Activated CD8-positive, alpha-beta memory T cell treated with anti-CD3 and anti-CD28 coated beads for 1 hour (primary cell): Measurements from ENCODE around the gene SNX18.

Experiments used
- DNase-seq, 2 donors: peaks; one replicate each; pipeline ENCODE4 v3.0.0-alpha.2; 2020; ENCODE audit warnings: low read depth in 1 of 2; ENCODE audit errors: extremely low read depth in 1 of 2

Gene SNX18

DNA sequence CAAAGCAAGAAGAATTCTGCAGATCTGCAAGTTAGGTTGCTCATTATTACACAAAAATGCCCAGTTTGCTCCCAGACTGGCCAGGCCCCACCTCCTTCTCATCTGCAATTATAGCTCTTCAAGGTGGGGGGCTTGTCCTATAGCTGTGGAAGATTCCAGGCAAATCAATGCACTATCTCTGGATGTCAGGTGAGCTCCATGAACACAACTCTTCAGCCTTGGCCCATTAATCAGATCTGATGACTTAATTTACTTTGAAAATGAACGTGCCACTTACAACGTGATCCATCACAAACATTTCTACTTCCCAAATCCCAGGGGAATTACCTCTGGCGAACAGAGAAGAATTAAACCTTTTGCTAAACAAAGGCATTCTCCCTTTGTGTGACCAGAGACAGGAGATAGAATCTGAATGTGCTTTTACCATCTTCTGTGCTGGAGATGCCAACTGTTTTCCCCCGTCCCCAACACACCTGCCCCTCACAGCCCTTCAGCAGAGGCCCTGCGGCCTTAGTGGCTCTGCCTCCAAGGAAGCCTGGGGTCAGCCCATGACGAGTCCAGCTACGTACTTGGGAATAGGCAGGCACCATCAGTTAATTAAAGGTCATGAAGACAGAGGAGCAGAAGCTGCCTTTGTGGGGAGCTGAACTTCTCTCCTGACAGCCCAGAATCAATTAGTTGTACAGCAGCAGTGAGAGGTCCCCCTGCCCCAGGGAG, 60.5 kb downstream of the SNX18 start:
- DNase-seq, result no peak

DNA sequence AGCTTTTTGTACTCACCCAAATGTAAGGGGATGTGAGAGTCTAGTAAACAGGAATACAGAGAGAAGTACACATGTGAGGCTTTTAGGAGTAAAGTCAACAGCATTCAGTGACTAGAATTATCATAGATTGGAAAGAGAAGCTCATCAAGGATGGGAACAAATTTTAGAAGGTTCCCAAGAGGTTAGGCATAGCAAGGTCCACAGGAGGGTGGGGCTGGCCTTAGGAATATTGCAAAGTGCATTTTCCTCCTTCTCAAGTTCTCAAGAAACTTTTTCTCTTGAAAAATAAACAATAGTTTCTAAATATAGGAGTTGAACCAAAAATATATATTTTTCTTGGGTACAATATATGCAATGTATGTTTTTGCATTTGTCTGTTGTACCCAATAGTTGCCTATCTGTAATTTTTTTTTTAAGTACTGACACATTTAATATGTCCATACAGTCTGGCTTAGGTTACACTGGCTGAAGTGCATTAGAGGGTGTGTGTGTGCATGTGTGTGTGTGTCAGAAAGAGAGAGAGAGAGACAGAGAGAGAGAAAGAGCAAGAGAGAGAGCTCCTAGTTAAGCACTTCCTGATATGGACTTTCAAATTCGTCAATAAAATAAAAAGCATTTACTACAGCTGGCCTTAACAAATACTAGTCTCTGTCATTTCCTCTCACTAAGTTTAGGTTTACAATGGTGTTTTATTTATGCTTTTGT, 62.2 kb downstream of the SNX18 start:
- no peak for DNase-seq

DNA sequence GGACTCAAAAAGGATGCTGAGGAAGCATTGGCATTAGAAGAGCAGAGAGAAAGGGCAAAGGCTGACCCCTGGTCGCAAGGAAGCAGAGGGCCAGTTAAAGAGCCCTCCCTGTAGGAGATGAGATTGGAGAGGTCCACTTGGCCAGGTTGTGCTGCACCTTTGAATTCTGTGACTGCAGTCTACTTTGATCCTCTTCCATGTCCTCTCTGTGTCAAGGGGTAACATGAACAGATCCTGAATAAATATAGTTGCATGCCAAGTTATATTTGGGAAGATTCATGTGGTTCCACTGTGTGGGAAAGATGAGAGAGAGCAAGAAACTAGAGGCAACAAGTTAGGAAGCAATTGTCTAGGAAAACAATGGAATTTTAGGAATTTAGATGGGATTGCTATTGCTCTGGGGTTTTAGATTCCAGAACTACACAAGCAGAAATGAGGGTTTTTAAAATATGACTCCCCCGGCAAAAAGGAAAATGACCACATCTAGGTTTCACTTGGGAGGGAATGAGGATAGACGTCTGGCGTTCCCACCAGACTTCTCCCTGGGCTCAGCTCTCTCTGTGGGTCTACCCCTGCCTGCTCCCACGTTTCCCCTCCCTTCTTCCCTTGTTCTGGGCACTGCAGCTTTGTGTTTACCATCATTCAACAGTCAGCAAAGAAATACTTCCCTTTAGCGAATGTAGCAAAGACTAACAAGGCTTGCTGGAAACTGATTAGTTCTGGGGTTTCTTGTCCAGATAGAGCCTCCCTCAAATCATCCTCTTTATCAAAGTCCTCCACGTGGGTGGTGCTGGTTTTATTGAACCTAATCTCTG, 63.6 kb downstream of the SNX18 start:
- DNase-seq, result no peak

DNA sequence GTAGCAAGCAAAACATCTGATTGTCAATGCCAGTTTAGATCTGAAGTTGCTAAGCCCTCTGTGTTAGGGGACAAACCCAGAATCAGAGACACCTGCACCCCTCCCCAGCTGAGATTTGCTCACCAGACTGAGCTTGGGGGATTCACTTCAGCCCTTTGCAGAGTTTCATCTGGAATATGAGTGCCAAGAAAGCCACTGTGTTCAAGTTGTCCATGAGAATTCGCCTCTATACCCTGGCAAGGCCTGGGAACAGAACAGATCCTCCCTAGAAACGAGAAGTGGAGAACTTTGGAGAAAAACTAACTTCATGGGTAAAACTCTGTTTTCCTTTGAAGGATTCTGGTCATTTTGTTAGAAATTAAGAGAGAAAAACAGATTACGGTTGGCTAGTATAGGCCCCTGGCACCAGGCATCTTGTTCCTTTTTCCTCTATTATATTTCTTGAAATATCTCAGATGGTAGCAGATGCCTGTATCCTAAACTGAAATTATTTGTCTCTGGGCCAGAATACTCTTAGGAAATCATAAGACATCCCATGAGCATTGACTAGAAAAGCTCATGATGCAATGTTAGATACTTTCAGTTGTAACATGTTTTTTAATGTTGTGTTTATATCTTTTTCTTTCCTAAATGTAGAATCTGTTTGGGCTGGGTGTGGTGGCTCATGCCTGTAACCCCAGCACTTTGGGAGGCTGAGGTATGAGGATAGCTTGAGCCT, 64.4 kb downstream of the SNX18 start:
- DNase-seq, result no peak

DNA sequence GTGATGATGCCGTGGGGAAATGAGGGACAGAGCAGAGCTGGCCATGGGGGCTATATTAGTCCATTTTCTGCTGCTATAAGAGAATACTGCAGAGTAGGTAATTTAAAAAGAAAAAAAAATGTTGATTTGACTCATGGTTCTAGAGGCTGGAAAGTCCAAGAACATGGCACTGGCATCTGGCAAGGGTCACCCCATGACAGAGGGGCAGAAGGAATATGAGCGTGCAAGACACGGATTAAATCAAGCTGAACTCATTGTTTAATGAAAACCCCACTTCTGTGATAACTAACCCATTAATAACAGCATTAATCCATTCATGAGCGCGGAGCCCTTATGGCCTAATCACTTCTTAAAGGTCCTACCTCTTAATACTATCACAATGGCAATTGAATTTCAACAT, 68.8 kb downstream of the SNX18 start:
- no peak for DNase-seq

DNA sequence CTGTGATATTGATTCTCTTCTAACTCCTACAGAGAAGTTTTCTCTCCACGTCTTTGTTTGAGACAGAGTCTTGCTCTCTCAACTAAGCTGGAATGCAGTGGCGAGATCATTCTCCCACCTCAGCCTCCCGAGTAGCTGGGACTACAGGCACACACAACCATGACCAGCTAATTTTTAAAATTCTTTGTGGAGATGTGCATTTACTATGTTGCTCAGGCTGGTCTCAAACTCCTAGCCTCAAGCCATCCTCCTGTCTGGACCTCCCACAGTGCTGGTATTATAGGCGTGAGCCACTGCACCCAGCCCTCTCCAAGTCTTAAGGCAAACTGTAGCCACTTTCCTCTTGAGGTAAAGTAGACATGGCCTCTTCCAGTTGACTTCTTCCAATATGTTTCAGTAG, 72.2 kb downstream of the SNX18 start:
- no peak for DNase-seq

DNA sequence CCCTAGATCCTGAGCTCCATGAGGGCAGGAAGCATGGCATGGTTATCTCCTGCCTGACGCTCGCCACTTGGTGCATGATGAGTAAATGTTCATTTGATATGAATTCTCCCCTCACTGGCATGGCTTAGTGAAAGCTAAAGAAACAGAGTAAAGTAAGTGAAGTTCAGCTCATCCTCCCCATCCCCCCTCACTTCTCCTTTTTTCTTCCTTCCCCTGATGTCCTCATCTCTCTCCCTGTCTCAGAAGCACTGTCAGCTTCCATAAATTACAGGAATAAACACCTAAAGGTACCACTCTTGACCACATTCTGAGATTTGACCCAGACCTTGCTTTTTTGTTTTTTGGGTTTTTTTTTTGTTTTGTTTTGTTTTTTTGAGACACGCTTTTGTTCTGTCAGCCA, 73.3 kb downstream of the SNX18 start:
- DNase-seq, result no peak

DNA sequence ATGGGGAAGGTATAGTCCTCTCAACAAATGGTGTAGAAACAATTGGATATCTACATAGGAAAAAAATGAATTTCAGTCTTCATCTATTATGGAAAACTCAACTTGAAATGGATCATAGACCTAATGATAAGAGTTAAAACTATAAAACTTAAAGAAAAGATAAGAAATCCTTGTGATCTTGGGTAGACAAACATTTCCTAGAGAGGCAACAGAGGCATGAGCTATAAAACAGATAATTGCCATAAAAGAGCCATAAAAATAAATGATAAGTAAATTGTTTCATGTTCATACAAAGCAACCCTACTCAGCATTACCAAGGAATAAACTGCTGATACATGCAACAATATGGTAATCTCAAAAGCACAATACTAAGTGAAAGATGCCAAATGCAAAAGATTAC, 76.2 kb downstream of the SNX18 start:
- DNase-seq, result no peak

DNA sequence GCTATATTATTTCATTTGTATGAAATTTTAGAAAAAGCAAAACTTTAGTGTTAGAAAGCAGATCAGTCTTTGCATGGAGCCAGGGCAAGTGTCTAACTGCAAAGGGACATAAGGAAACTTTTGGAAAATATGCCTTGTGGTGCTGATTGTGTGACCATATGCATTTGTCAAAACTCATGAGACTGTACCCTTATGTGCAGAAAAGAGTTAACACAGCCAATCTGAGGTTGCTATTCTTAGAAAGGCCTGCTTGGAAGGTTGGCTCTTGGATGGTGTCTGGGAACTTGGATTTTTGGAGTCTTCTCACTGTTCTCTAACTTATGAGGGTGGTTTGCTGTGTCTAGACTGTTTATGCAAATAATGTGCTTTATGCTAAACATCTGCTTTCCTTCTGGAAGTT, 76.6 kb downstream of the SNX18 start:
- no peak for DNase-seq

DNA sequence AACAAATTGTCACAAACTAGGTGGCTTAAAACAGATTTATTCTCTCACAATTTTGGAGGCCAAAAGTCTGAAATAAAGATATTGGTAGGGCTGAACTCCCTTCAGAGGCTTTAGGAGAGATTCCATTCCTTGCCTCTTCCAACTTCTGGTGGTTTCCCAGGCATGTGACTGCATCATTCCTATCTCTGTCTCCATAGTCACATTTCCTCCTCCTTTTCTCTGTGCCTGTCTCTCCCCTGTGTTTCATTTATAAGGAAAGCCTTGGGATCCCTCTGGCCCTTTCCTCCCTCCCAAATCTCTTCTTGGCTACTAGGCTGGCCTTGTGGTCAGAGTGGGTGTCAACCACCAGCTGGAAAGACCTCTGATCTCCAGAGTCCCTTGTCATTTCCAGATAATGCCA, 78.2 kb downstream of the SNX18 start:
- DNase-seq, result no peak
